Astrocyte (in vitro differentiated cells and primary cell): ENCODE data around the gene PEPD. TPM values are rescaled to one million over a fixed set of nuclear protein-coding genes. Genes with fewer than 3 reads are reported as not detected.
"Not testable (repeated sequence)": the region's sequence is repeated elsewhere in the genome, so short reads cannot be mapped to it uniquely, and the experiment has no call there.

ENCODE experiments used
- DNase-seq: peaks from one replicate; pipeline ENCODE4 v3.0.0-alpha.2; 2010; ENCODE audit warnings: low read depth
- FAIRE-seq: peaks from 2 replicates; lab custom pipeline; 2011; peaks lifted over from hg19 to GRCh38; lab: Jason Lieb, UNC
- H2AFZ ChIP-seq: 2 replicates; pipeline ENCODE4 v1.6.0; 2012; ENCODE audit warnings: low read depth, low read length, inconsistent platforms
- H3K27ac ChIP-seq: 2 replicates; pipeline ENCODE4 v1.5.1; 2011; ENCODE audit warnings: low read depth, low read length, inconsistent platforms
- H3K27me3 ChIP-seq: 2 replicates; pipeline ENCODE4 v1.6.0; 2011; ENCODE audit warnings: low read length, inconsistent platforms; ENCODE audit not compliant: insufficient read depth
- H3K36me3 ChIP-seq: 2 replicates; pipeline ENCODE4 v1.5.1; 2011; ENCODE audit warnings: low read length, inconsistent platforms; ENCODE audit not compliant: insufficient read depth
- H3K4me1 ChIP-seq: 2 replicates; pipeline ENCODE4 v1.5.1; 2011; ENCODE audit warnings: low read length, inconsistent platforms; ENCODE audit not compliant: insufficient read depth
- H3K4me2 ChIP-seq: 2 replicates; pipeline ENCODE4 v1.6.0; 2012; ENCODE audit warnings: low read length, inconsistent platforms
- H3K4me3 ChIP-seq: 2 replicates; pipeline ENCODE4 v1.5.1; 2011; ENCODE audit warnings: low read depth, mild to moderate bottlenecking, low read length, inconsistent platforms; ENCODE audit not compliant: insufficient read depth
- H3K79me2 ChIP-seq: 2 replicates; pipeline ENCODE4 v1.6.0; 2012; ENCODE audit warnings: mild to moderate bottlenecking, low read length, inconsistent platforms; ENCODE audit not compliant: insufficient read depth
- H3K9ac ChIP-seq: 2 replicates; pipeline ENCODE4 v1.6.0; 2012; ENCODE audit warnings: mild to moderate bottlenecking, low read length, inconsistent platforms
- H3K9me3 ChIP-seq: 2 replicates; pipeline ENCODE4 v1.5.1; 2012; ENCODE audit warnings: low read depth, mild to moderate bottlenecking, low read length, inconsistent platforms; ENCODE audit not compliant: insufficient read depth
- H4K20me1 ChIP-seq: 2 replicates; pipeline ENCODE4 v1.6.0; 2012; ENCODE audit warnings: low read length, inconsistent platforms; ENCODE audit not compliant: insufficient read depth
- H3K27ac Mint-ChIP-seq: one replicate; pipeline ENCODE4 v1.8.0; 2021; ENCODE audit warnings: mild to moderate bottlenecking, mixed read lengths; ENCODE audit not compliant: unreplicated experiment
- H3K27me3 Mint-ChIP-seq: one replicate; pipeline ENCODE4 v1.8.0; 2021; ENCODE audit warnings: low read depth, mixed read lengths; ENCODE audit not compliant: unreplicated experiment
- H3K36me3 Mint-ChIP-seq: one replicate; pipeline ENCODE4 v1.8.0; 2021; ENCODE audit warnings: low read depth, mixed read lengths; ENCODE audit not compliant: unreplicated experiment
- H3K4me1 Mint-ChIP-seq: one replicate; pipeline ENCODE4 v1.8.0; 2021; ENCODE audit warnings: low read depth, mixed read lengths; ENCODE audit not compliant: unreplicated experiment
- H3K4me3 Mint-ChIP-seq: one replicate; pipeline ENCODE4 v1.8.0; 2021; ENCODE audit warnings: mild to moderate bottlenecking, moderate library complexity, mixed read lengths; ENCODE audit not compliant: unreplicated experiment
- H3K9me3 Mint-ChIP-seq: one replicate; pipeline ENCODE4 v1.8.0; 2021; ENCODE audit warnings: mild to moderate bottlenecking, mixed read lengths; ENCODE audit not compliant: unreplicated experiment
- CTCF ChIP-seq: IDR thresholded peaks from 2 replicates; pipeline ENCODE4 v1.5.1; 2011; ENCODE audit warnings: low read depth, mild to moderate bottlenecking, inconsistent platforms, low read length, moderate library complexity; ENCODE audit not compliant: insufficient read depth
- EZH2 ChIP-seq: IDR thresholded peaks from 2 replicates; pipeline ENCODE4 v1.6.1; 2012; ENCODE audit warnings: mild to moderate bottlenecking, low read length, inconsistent platforms; ENCODE audit not compliant: insufficient read depth
- total RNA-seq: library from RNA; stranded (reverse); gene quantifications from 2 replicates; pipeline ENCODE4 v1.2.1, GENCODE V29; 2021

PEPD gene
- total RNA-seq, 1 donor from 2014 or later, result 37.9 TPM

- H3K4me1 Mint-ChIP-seq, result peaks cover 4% of the 10 kb centered on the region
- no peak overlapping the region for H3K27ac ChIP-seq
- H3K27me3 Mint-ChIP-seq, result no peaks in the 10 kb centered on the region
- no peak for FAIRE-seq
- H3K9me3 ChIP-seq, result peaks cover 3% of the 10 kb centered on the region
- no peak overlapping the region for H3K4me3 ChIP-seq
- H3K9ac ChIP-seq, result no peak overlapping the region
- no peaks in the 10 kb centered on the region for H3K36me3 ChIP-seq
- no peak overlapping the region for H3K27ac Mint-ChIP-seq
- DNase-seq, result no peak
- H3K4me2 ChIP-seq, result no peak overlapping the region
- no peaks in the 10 kb centered on the region for H3K79me2 ChIP-seq
- peaks cover 16% of the 10 kb centered on the region for H3K36me3 Mint-ChIP-seq
- no peak overlapping the region for H2AFZ ChIP-seq
- no peak overlapping the region for H3K4me3 Mint-ChIP-seq
- TF ChIP-seq EZH2 (no peak), CTCF (no peak)
- no peaks in the 10 kb centered on the region for H3K4me1 ChIP-seq
- H4K20me1 ChIP-seq, result no peaks in the 10 kb centered on the region
- peaks cover 12% of the 10 kb centered on the region for H3K9me3 Mint-ChIP-seq
- no peaks in the 10 kb centered on the region for H3K27me3 ChIP-seq
Observed at GRCh38 chr19:33484226-33484774, 37.3 kb downstream of the PEPD start.

DNA sequence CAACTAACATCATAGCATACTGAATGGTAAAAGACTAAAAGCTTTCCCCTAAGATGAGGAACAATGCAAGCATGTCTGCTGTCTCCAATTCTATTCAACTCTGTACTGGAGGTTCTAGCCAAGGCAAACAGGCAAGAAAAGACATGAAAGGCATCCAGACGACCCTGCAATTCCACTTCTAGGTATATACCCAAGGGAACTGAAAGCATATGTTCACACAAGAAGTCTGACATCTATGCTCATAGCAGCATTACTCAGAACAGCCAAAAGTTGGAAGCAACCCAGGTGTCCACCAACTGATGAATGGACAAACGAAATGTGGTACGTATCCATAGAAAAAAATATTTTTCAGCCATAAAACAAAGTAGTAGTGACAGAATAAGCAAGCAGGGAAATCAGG is 39.1 kb downstream of the PEPD start:
- Histone ChIP-seq H3K9me3 (peaks cover 3% of the 10 kb centered on the region), H3K4me2 (no peak overlapping the region), H3K36me3 (no peaks in the 10 kb centered on the region), H3K4me1 (peaks cover 7% of the 10 kb centered on the region), H2AFZ (no peak overlapping the region), H3K27me3 (no peaks in the 10 kb centered on the region), H3K4me3 (no peak overlapping the region), H3K27ac (no peak overlapping the region), H3K79me2 (no peaks in the 10 kb centered on the region), H3K9ac (no peak overlapping the region), H4K20me1 (no peaks in the 10 kb centered on the region)
- H3K27me3 Mint-ChIP-seq, result no peaks in the 10 kb centered on the region
- no peak overlapping the region for H3K27ac Mint-ChIP-seq
- peaks cover 11% of the 10 kb centered on the region for H3K4me1 Mint-ChIP-seq
- H3K4me3 Mint-ChIP-seq, result no peak overlapping the region
- H3K9me3 Mint-ChIP-seq, result peaks cover 17% of the 10 kb centered on the region
- H3K36me3 Mint-ChIP-seq, result peaks cover 26% of the 10 kb centered on the region
- FAIRE-seq (no peak), DNase-seq (peak; percentile 60)
- TF ChIP-seq EZH2 (no peak), CTCF (no peak)

- no peak overlapping the region for H3K27ac ChIP-seq
- H4K20me1 ChIP-seq, result no peaks in the 10 kb centered on the region
- no peak overlapping the region for H3K9ac ChIP-seq
- H3K36me3 ChIP-seq, result no peaks in the 10 kb centered on the region
- no peaks in the 10 kb centered on the region for H3K79me2 ChIP-seq
- DNase-seq (no peak), FAIRE-seq (no peak)
- Mint-ChIP-seq H3K4me1 (peaks cover 10% of the 10 kb centered on the region), H3K36me3 (peaks cover 28% of the 10 kb centered on the region), H3K4me3 (no peak overlapping the region), H3K9me3 (peaks cover 17% of the 10 kb centered on the region), H3K27me3 (no peaks in the 10 kb centered on the region), H3K27ac (no peak overlapping the region)
- H3K4me1 ChIP-seq, result peaks cover 13% of the 10 kb centered on the region
- H3K4me3 ChIP-seq, result no peak overlapping the region
- no peaks in the 10 kb centered on the region for H3K27me3 ChIP-seq
- no peak overlapping the region for H2AFZ ChIP-seq
- H3K4me2 ChIP-seq, result no peak overlapping the region
- peaks cover 3% of the 10 kb centered on the region for H3K9me3 ChIP-seq
- TF ChIP-seq CTCF (no peak), EZH2 (no peak)
Observed at GRCh38 chr19:33481863-33482262, 39.7 kb downstream of the PEPD start.

GRCh38 chr19:33479570-33479969 is 42.0 kb downstream of the PEPD start:
- H3K27ac ChIP-seq, H3K4me1 Mint-ChIP-seq, H2AFZ ChIP-seq, H3K4me3 Mint-ChIP-seq, H3K4me3 ChIP-seq, H3K9me3 ChIP-seq, H3K4me2 ChIP-seq, FAIRE-seq, H3K27me3 Mint-ChIP-seq, H3K27me3 ChIP-seq, H3K9ac ChIP-seq, H4K20me1 ChIP-seq, H3K27ac Mint-ChIP-seq, H3K79me2 ChIP-seq, H3K36me3 ChIP-seq, DNase-seq: not testable (repeated sequence)
- Mint-ChIP-seq H3K36me3 (peaks cover 28% of the 10 kb centered on the region), H3K9me3 (peaks cover 17% of the 10 kb centered on the region)
- peaks cover 14% of the 10 kb centered on the region for H3K4me1 ChIP-seq
